CD4-positive, alpha-beta T cell (primary cell): ENCODE data around the gene PRKCH. TPM values are rescaled to one million over a fixed set of nuclear protein-coding genes. Genes with fewer than 3 reads are reported as not detected.

Experiments
- ATAC-seq: fragments of 200-7000 bp; cut with Tn5 transposase; one replicate; pipeline ENCODE4 v1.10.0; 2022; ENCODE audit warnings: mild to moderate bottlenecking; ENCODE audit not compliant: poor library complexity
- CTCF ChIA-PET: fragments of 350-600 bp; sonication (Branson Sonifier 250); formaldehyde crosslinking; loops from one replicate; lab custom pipeline; 2021; ENCODE audit warnings: antibody characterized with exemption, inconsistent platforms; lab: Charles Lee
- POLR2A ChIA-PET: fragments of 350-600 bp; sonication (Branson Sonifier 250); formaldehyde crosslinking; loops from one replicate; lab custom pipeline; 2021; ENCODE audit warnings: antibody characterized with exemption, inconsistent platforms; lab: Charles Lee
- DNase-seq, 14 experiments: peaks; one replicate each; pipeline ENCODE4 v3.0.0-alpha.2; 2013 to 2020; ENCODE audit warnings: mixed read lengths in 2 of 14
- H3K27ac ChIP-seq, 2 donors: one replicate each; pipeline versions ENCODE4 v1.5.1 to v1.7.0; 2013; ENCODE audit warnings: low read length in 2 of 2, low read depth in 1 of 2, mild to moderate bottlenecking in 1 of 2
- H3K27me3 ChIP-seq, 2 experiments: 1 replicate in 1 of 2; 2 replicates in 1 of 2; pipeline versions ENCODE4 v1.6.1 to v1.7.0; 2013; ENCODE audit warnings: low read length in 2 of 2, control low read depth in 1 of 2, mild to moderate bottlenecking in 1 of 2, moderate library complexity in 1 of 2; ENCODE audit not compliant: insufficient read depth in 2 of 2, control insufficient read depth in 1 of 2
- H3K36me3 ChIP-seq: one replicate; pipeline ENCODE4 v1.6.1; 2013; ENCODE audit warnings: low read length, control low read depth; ENCODE audit not compliant: insufficient read depth
- H3K4me1 ChIP-seq: one replicate; pipeline ENCODE4 v1.6.1; 2013; ENCODE audit warnings: low read length, control low read depth; ENCODE audit not compliant: insufficient read depth
- H3K4me3 ChIP-seq: one replicate; pipeline ENCODE4 v1.5.1; 2013; ENCODE audit warnings: mild to moderate bottlenecking, low read length, moderate library complexity
- H3K9me3 ChIP-seq, 2 experiments: 1 replicate in 1 of 2; 2 replicates in 1 of 2; pipeline versions ENCODE4 v1.6.1 to v1.7.0; 2013; ENCODE audit warnings: low read length in 2 of 2, mild to moderate bottlenecking in 2 of 2, control low read depth in 1 of 2, moderate library complexity in 1 of 2; ENCODE audit not compliant: control insufficient read depth in 1 of 2, insufficient read depth in 1 of 2
- H3K27ac Mint-ChIP-seq: one replicate; pipeline ENCODE4 v1.8.0; 2020; ENCODE audit warnings: mixed read lengths
- H3K27me3 Mint-ChIP-seq: one replicate; pipeline ENCODE4 v1.8.0; 2021; ENCODE audit warnings: mixed read lengths
- H3K36me3 Mint-ChIP-seq: one replicate; pipeline ENCODE4 v1.8.0; 2021; ENCODE audit warnings: low read depth, mixed read lengths
- H3K4me1 Mint-ChIP-seq: one replicate; pipeline ENCODE4 v1.8.0; 2021; ENCODE audit warnings: low read depth, mixed read lengths
- H3K4me3 Mint-ChIP-seq: one replicate; pipeline ENCODE4 v1.8.0; 2020; ENCODE audit warnings: mild to moderate bottlenecking, mixed read lengths
- H3K9me3 Mint-ChIP-seq: one replicate; pipeline ENCODE4 v1.8.0; 2020; ENCODE audit warnings: mixed read lengths
- intact Hi-C, 2 experiments: fragments of 100-400 bp; cut with DNase I in 1 of 2; cut with micrococcal nuclease in 1 of 2; formaldehyde crosslinking; loops; one replicate each; pipeline versions ENCODE4 v1.15.1 to v1.9.0; 2023 to 2025; cut with DNase I, micrococcal nuclease
- total RNA-seq, 174 experiments: library from RNA in 2 of 174; stranded (reverse) in 2 of 174; gene quantifications; one replicate each; pipeline ENCODE4 v1.2.3 and lab custom pipeline; 2021 to 2026
- TF ChIP-seq, protein P1 (sequence below): fragments of 200-600 bp; IDR thresholded peaks from one replicate; pipeline ENCODE4 v1.8.0; 2022; ENCODE audit warnings: antibody characterized with exemption, mild to moderate bottlenecking

Gene PRKCH
- total RNA-seq, 2 experiments from 2014 or later = 378 to 385 TPM

DNA sequence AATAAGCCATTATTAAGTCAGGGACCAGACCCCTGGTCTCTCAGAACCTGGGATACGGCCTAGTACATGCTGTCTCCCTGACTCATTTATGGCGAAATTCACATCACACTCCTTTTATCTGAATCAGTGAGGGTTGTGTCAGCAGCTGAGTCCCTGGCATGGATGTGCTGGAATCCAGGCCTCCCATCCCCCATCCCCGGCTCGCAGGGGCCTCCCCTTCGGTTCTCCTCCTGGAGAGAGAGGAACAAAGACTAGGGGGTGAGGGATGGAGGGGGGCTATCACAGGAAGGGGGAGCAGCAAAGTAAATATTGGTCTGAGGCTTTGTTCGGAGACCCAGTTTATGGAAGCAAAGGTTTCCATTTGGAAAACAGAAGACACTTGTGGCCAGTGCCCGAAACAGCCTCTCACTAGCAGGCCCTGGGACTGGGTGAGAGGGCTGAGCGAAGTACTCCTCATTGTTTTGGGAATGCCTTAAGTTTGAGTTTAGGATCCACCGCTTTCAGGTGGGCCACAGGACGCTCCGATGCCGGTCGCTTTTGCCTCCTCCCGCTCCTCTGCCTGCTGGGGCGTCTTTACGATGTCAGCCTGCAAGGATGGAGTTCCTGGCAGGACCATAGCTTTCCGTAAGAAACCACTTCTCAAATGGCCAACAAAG, 145.0 kb downstream of the PRKCH start:
- Mint-ChIP-seq H3K36me3 (peaks cover 96% of the 10 kb centered on the region), H3K9me3 (no peaks in the 10 kb centered on the region), H3K4me3 (no peak overlapping the region), H3K27me3 (no peaks in the 10 kb centered on the region), H3K27ac (peak overlapping the region; percentile 79), H3K4me1 (peaks cover 80% of the 10 kb centered on the region)
- ATAC-seq (no peak), DNase-seq (no peak)
- Histone ChIP-seq H3K36me3 (peaks cover 92% of the 10 kb centered on the region), H3K4me1 (peaks cover 62% of the 10 kb centered on the region), H3K27ac (no peak overlapping the region), H3K9me3 (no peaks in the 10 kb centered on the region), H3K27me3 (no peaks in the 10 kb centered on the region), H3K4me3 (no peak overlapping the region)
- TF ChIP-seq, protein P1, sequence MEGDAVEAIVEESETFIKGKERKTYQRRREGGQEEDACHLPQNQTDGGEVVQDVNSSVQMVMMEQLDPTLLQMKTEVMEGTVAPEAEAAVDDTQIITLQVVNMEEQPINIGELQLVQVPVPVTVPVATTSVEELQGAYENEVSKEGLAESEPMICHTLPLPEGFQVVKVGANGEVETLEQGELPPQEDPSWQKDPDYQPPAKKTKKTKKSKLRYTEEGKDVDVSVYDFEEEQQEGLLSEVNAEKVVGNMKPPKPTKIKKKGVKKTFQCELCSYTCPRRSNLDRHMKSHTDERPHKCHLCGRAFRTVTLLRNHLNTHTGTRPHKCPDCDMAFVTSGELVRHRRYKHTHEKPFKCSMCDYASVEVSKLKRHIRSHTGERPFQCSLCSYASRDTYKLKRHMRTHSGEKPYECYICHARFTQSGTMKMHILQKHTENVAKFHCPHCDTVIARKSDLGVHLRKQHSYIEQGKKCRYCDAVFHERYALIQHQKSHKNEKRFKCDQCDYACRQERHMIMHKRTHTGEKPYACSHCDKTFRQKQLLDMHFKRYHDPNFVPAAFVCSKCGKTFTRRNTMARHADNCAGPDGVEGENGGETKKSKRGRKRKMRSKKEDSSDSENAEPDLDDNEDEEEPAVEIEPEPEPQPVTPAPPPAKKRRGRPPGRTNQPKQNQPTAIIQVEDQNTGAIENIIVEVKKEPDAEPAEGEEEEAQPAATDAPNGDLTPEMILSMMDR = no peak
- POLR2A ChIA-PET = no interaction called here
- CTCF ChIA-PET = interaction anchor here (1.4 kb wide), 1 partner anchor 26 kb away, joined by 3 read pairs; no protein-coding TSS in a partner anchor
- intact Hi-C loops = no loop called here

DNA sequence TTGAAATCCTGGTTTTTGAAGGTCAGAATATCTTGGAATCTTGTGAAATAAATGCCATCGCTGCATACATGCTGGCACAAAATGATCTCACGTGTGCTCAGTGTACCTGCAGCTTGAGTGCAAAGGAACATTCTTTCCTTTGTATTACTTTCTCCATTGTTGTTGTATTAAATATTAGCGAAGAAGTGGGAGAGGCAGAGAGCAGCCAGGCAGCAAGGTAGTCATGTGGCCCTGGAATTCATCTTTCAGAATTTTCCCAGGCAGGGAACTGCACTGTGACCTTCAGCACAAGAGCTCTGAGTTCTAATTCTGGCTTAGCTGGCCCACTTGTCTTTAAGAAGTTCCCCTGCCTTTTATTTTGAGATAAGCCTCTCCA, 145.5 kb downstream of the PRKCH start:
- H3K9me3 ChIP-seq = no peaks in the 10 kb centered on the region
- DNase-seq (no peak), ATAC-seq (no peak)
- Mint-ChIP-seq H3K9me3 (no peaks in the 10 kb centered on the region), H3K4me1 (peaks cover 80% of the 10 kb centered on the region), H3K27me3 (no peaks in the 10 kb centered on the region), H3K4me3 (no peak overlapping the region), H3K36me3 (peaks cover 96% of the 10 kb centered on the region), H3K27ac (peak overlapping the region; percentile 79)
- ChIA-PET POLR2A (no interaction called here), CTCF (no interaction called here)
- no peak overlapping the region for H3K4me3 ChIP-seq
- peaks cover 64% of the 10 kb centered on the region for H3K4me1 ChIP-seq
- H3K27me3 ChIP-seq = no peaks in the 10 kb centered on the region
- peaks cover 87% of the 10 kb centered on the region for H3K36me3 ChIP-seq
- intact Hi-C loops = no loop called here
- no peak overlapping the region for H3K27ac ChIP-seq
- TF ChIP-seq, protein P1 = no peak

DNA sequence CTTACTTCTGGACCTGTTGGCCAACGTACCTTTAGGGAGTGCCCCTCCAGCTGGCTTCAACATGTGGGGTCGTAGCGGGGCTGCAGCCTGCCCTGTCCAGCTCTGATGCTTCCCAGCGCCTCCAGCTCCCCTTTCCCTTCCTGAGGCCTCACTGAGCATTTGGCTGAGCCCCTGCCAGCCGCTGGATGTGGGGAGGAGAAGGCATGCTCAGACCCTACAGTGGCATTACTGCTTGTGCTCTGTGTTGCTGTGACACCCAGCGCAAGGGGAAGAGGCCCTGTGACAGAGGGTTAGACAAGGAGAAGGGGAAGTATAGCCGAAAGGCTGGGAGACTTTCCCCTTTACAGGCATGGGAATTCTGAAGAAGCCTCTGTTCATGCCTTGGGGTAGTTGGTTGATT, 145.9 kb downstream of the PRKCH start:
- no peaks in the 10 kb centered on the region for H3K9me3 ChIP-seq
- CTCF ChIA-PET = no interaction called here
- H3K4me1 ChIP-seq = peaks cover 64% of the 10 kb centered on the region
- H3K4me3 ChIP-seq = no peak overlapping the region
- Mint-ChIP-seq H3K36me3 (peaks cover 97% of the 10 kb centered on the region), H3K27ac (peak overlapping the region; percentile 84), H3K9me3 (no peaks in the 10 kb centered on the region), H3K27me3 (no peaks in the 10 kb centered on the region), H3K4me1 (peaks cover 82% of the 10 kb centered on the region), H3K4me3 (no peak overlapping the region)
- no peak overlapping the region for H3K27ac ChIP-seq
- TF ChIP-seq, protein P1 = no peak
- DNase-seq = no peak
- no peaks in the 10 kb centered on the region for H3K27me3 ChIP-seq
- intact Hi-C loops = no loop called here
- POLR2A ChIA-PET = no interaction called here
- no peak for ATAC-seq
- H3K36me3 ChIP-seq = peaks cover 83% of the 10 kb centered on the region
